B cell (primary cell): Measurements from ENCODE around the gene SLC7A11. TPM values are rescaled to one million over a fixed set of nuclear protein-coding genes. Genes with fewer than 3 reads are reported as not detected.

Experiments
- ATAC-seq: fragments of 200-7000 bp; cut with Tn5 transposase; one replicate; pipeline ENCODE4 v1.10.0; 2021; ENCODE audit warnings: low read depth, mild to moderate bottlenecking, moderate number of reproducible peaks, moderate library complexity
- CTCF ChIA-PET: fragments of 350-600 bp; sonication (Branson Sonifier 250); formaldehyde crosslinking; loops from one replicate; lab custom pipeline; 2021; ENCODE audit warnings: antibody characterized with exemption, inconsistent platforms; lab: Charles Lee
- POLR2A ChIA-PET: fragments of 350-600 bp; sonication (Branson Sonifier 250); formaldehyde crosslinking; loops from one replicate; lab custom pipeline; 2021; ENCODE audit warnings: antibody characterized with exemption; lab: Charles Lee
- DNase-seq: peaks from one replicate; pipeline ENCODE4 v3.0.0; 2013
- H2AFZ ChIP-seq: 2 replicates; pipeline ENCODE4 v1.6.1; 2012; ENCODE audit warnings: mild to moderate bottlenecking, low read depth, low read length; ENCODE audit not compliant: insufficient read depth, poor library complexity, severe bottlenecking
- H3K27ac ChIP-seq, 2 donors: 1 replicate in 1 of 2; 2 replicates in 1 of 2; pipeline ENCODE4 v1.5.1; 2012 to 2013; ENCODE audit warnings: low read length in 2 of 2, mild to moderate bottlenecking in 2 of 2, moderate library complexity in 1 of 2
- H3K27me3 ChIP-seq, 4 experiments: fragments of 200-600 bp in 1 of 4; sonication (generic) in 1 of 4; replicated peaks in 1 of 4; 1 replicate in 2 of 4; 2 replicates in 2 of 4; pipeline versions ENCODE4 v1.6.1 to v1.7.0; 2013 to 2016; ENCODE audit warnings: low read length in 3 of 4, mild to moderate bottlenecking in 2 of 4, mixed read lengths in 1 of 4, moderate library complexity in 1 of 4; ENCODE audit not compliant: insufficient read depth in 4 of 4, control insufficient read depth in 3 of 4; ENCODE audit errors: control extremely low read depth in 1 of 4
- H3K36me3 ChIP-seq, 2 experiments: replicated peaks in 1 of 2; 1 replicate in 1 of 2; 2 replicates in 1 of 2; pipeline versions ENCODE4 v1.6.1 to v1.7.1; 2013; ENCODE audit warnings: low read length in 1 of 2; ENCODE audit not compliant: insufficient read depth in 2 of 2, control insufficient read depth in 1 of 2; ENCODE audit errors: control extremely low read depth in 1 of 2, extremely low read depth in 1 of 2
- H3K4me1 ChIP-seq, 2 donors: fragments of 200-600 bp in 1 of 2; sonication (generic) in 1 of 2; 1 replicate in 1 of 2; 2 replicates in 1 of 2; pipeline versions ENCODE4 v1.5.1 to v1.6.1; 2013 to 2017; ENCODE audit warnings: low read length in 2 of 2; ENCODE audit not compliant: control insufficient read depth in 2 of 2, insufficient read depth in 2 of 2
- H3K4me2 ChIP-seq: replicated peaks from 2 replicates; pipeline ENCODE3; 2012; ENCODE audit warnings: mild to moderate bottlenecking, low read depth, low read length; ENCODE audit not compliant: poor library complexity, severe bottlenecking
- H3K4me3 ChIP-seq, 5 experiments: fragments of 200-600 bp in 1 of 5; sonication (generic) in 1 of 5; 1 replicate in 3 of 5; 2 replicates in 2 of 5; pipeline versions ENCODE4 v1.5.1 to v1.7.0; 2011 to 2016; ENCODE audit warnings: low read length in 4 of 5, mild to moderate bottlenecking in 4 of 5, low read depth in 2 of 5, control low read depth in 1 of 5, moderate library complexity in 1 of 5; ENCODE audit not compliant: insufficient read depth in 1 of 5; ENCODE audit errors: control extremely low read depth in 1 of 5, extremely low read depth in 1 of 5
- H3K79me2 ChIP-seq: fragments of 200-600 bp; sonication (generic); one replicate; pipeline ENCODE4 v1.6.0; 2016; ENCODE audit warnings: low read length; ENCODE audit not compliant: control insufficient read depth, insufficient read depth
- H3K9ac ChIP-seq: fragments of 200-600 bp; sonication (generic); 2 replicates; pipeline ENCODE4 v1.6.1; 2017; ENCODE audit warnings: mild to moderate bottlenecking, low read length, moderate library complexity
- H3K9me3 ChIP-seq, 3 donors: one replicate each; pipeline versions ENCODE4 v1.6.1 to v1.7.1; 2013; ENCODE audit warnings: low read length in 2 of 3; ENCODE audit not compliant: control insufficient read depth in 2 of 3, insufficient read depth in 1 of 3; ENCODE audit errors: control extremely low read depth in 1 of 3
- H4K20me1 ChIP-seq: 2 replicates; pipeline ENCODE4 v1.6.0; 2012; ENCODE audit warnings: mild to moderate bottlenecking, low read length; ENCODE audit not compliant: insufficient read depth, control insufficient read depth, poor library complexity, severe bottlenecking
- H3K27ac Mint-ChIP-seq: one replicate; pipeline ENCODE4 v1.8.0; 2021; ENCODE audit warnings: mixed read lengths
- H3K27me3 Mint-ChIP-seq: one replicate; pipeline ENCODE4 v1.8.0; 2021; ENCODE audit warnings: mixed read lengths
- H3K4me1 Mint-ChIP-seq: one replicate; pipeline ENCODE4 v1.8.0; 2021; ENCODE audit warnings: mixed read lengths
- H3K4me3 Mint-ChIP-seq: one replicate; pipeline ENCODE4 v1.8.0; 2021; ENCODE audit warnings: mixed read lengths
- H3K9me3 Mint-ChIP-seq: one replicate; pipeline ENCODE4 v1.8.0; 2022; ENCODE audit warnings: mixed read lengths; ENCODE audit not compliant: insufficient read depth
- CTCF ChIP-seq: fragments of 200-600 bp; IDR thresholded peaks from one replicate; pipeline ENCODE4 v1.8.0; 2022; ENCODE audit warnings: antibody characterized with exemption, mild to moderate bottlenecking
- EZH2 ChIP-seq: IDR thresholded peaks from 2 replicates; pipeline ENCODE4 v1.6.1; 2012; ENCODE audit warnings: borderline replicate concordance, low read depth, mild to moderate bottlenecking, moderate library complexity, low read length; ENCODE audit not compliant: insufficient read depth, poor library complexity, severe bottlenecking
- WGBS: methylation state at CpG from one replicate; pipeline ENCODE4 v1.1.5; 2013; ENCODE audit warnings: missing lambda C conversion rate; ENCODE audit not compliant: insufficient coverage; 5-methylcytosine and 5-hydroxymethylcytosine counted together
- intact Hi-C: fragments of 100-400 bp; cut with micrococcal nuclease; formaldehyde crosslinking; loops from one replicate; pipeline ENCODE4 v1.10.0; 2022
- polyA plus RNA-seq: library from polyadenylated mRNA; depleted of rRNA; stranded (reverse); fragments of >200 nt; gene quantifications from 2 replicates; pipeline ENCODE4 v1.2.3, GENCODE V29; 2012
- total RNA-seq, 2 donors: library from RNA; stranded (reverse); fragments of 120-200 nt in 1 of 2; gene quantifications; 1 replicate in 1 of 2; 2 replicates in 1 of 2; pipeline versions ENCODE4 v1.2.3 to v1.2.4, GENCODE V29; 2013 to 2022

The SLC7A11 gene
- total and polyA plus RNA-seq, 2 donors (not counting 1 experiment from before 2014, with no cell fraction given) = 0.01 to 0.22 TPM

GRCh38 chr4:138218976-138219375 is 23.2 kb downstream of the SLC7A11 start:
- DNase-seq (no peak), ATAC-seq (no peak)
- Histone ChIP-seq H3K4me2 (no peak overlapping the region), H3K9me3 (no peaks in the 10 kb centered on the region), H4K20me1 (no peaks in the 10 kb centered on the region), H3K79me2 (no peaks in the 10 kb centered on the region), H3K27me3 (peaks cover 0 to under 1% (median 0%) of the 10 kb centered on the region in 4 experiments), H3K27ac (no peak overlapping the region), H3K9ac (no peak overlapping the region), H3K36me3 (no peaks in the 10 kb centered on the region), H3K4me1 (no peaks in the 10 kb centered on the region), H3K4me3 (no peak overlapping the region), H2AFZ (no peak overlapping the region)
- TF ChIP-seq CTCF (no peak), EZH2 (no peak)
- ChIA-PET POLR2A (no interaction called here), CTCF (no interaction called here)
- no peaks in the 10 kb centered on the region for H3K9me3 Mint-ChIP-seq
- H3K27ac Mint-ChIP-seq = no peak overlapping the region
- H3K27me3 Mint-ChIP-seq = peaks cover 16% of the 10 kb centered on the region
- H3K4me3 Mint-ChIP-seq = no peak overlapping the region
- peaks cover 7% of the 10 kb centered on the region for H3K4me1 Mint-ChIP-seq
- intact Hi-C loops = no loop called here
- 0% methylated on average over 1 of the region's 5 CpGs for WGBS

GRCh38 chr4:138217567-138217966 is 24.6 kb downstream of the SLC7A11 start:
- H3K4me3 ChIP-seq = no peak overlapping the region
- ATAC-seq (no peak), DNase-seq (no peak)
- no peaks in the 10 kb centered on the region for H3K79me2 ChIP-seq
- 97% methylated on average over 3 of the region's 5 CpGs for WGBS
- H3K4me3 Mint-ChIP-seq = no peak overlapping the region
- TF ChIP-seq EZH2 (no peak), CTCF (no peak)
- H3K9me3 ChIP-seq = no peaks in the 10 kb centered on the region
- no peaks in the 10 kb centered on the region for H3K36me3 ChIP-seq
- peaks cover 10% of the 10 kb centered on the region for H3K27me3 Mint-ChIP-seq
- no peak overlapping the region for H3K4me2 ChIP-seq
- H3K9me3 Mint-ChIP-seq = no peaks in the 10 kb centered on the region
- H4K20me1 ChIP-seq = no peaks in the 10 kb centered on the region
- ChIA-PET CTCF (no interaction called here), POLR2A (no interaction called here)
- peaks cover 0 to 2% (median 0%) of the 10 kb centered on the region in 4 experiments for H3K27me3 ChIP-seq
- H3K4me1 ChIP-seq = no peaks in the 10 kb centered on the region
- intact Hi-C loops = no loop called here
- H2AFZ ChIP-seq = no peak overlapping the region
- H3K4me1 Mint-ChIP-seq = no peaks in the 10 kb centered on the region
- no peak overlapping the region for H3K27ac Mint-ChIP-seq
- H3K9ac ChIP-seq = no peak overlapping the region
- no peak overlapping the region for H3K27ac ChIP-seq
